Ishikawa (cell line): ENCODE measurements around the gene COA5.
A peak's percentile ranks its signal among the peaks of the same experiment; 100 is the strongest.

Source experiments
- CREB1 ChIP-seq: IDR thresholded peaks from 2 replicates; pipeline ENCODE4 v1.6.1; 2012; ENCODE audit warnings: low read depth
- EP300 ChIP-seq: IDR thresholded peaks from 2 replicates; pipeline ENCODE4 v1.6.1; 2012; ENCODE audit warnings: borderline replicate concordance
- NFIC ChIP-seq: IDR thresholded peaks from 2 replicates; pipeline ENCODE4 v1.6.1; 2012
- TAF1 ChIP-seq: IDR thresholded peaks from 2 replicates; pipeline ENCODE4 v1.6.1; 2012; ENCODE audit warnings: low read depth, mild to moderate bottlenecking
- TCF12 ChIP-seq: IDR thresholded peaks from 2 replicates; pipeline ENCODE4 v1.6.1; 2012; ENCODE audit warnings: low read depth
- USF1 ChIP-seq: IDR thresholded peaks from 2 replicates; pipeline ENCODE4 v1.6.1; 2012

DNA sequence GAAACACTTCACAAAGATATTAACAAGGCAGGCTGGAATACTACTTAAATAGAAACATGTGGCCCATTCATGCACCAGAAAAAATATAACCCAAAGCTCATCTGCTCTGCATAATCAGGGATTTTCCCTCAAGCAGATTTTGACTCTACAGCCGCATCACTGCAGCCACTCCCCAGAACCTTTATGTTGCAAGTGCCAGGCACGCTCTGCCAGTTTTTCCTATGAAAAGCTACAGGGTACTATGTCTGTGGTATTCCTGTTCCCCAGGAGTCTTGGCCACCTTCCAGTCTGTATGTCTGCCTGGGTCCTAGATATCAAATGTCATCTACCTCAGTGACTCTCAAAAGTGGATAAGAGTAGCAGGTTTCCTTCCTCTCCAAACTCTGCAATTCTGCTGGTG is 3.8 kb downstream of the COA5 start:
- TF ChIP-seq USF1 = no peak
- TF ChIP-seq EP300 = peak; percentile 25; the same call in 1 of the 2 replicates
- TF ChIP-seq CREB1 = no peak
- TF ChIP-seq TCF12 = no peak
- no peak for TF ChIP-seq TAF1
- TF ChIP-seq NFIC = peak; percentile 79
